Measurements from ENCODE around the gene CCDC51. TPM values are rescaled to one million over a fixed set of nuclear protein-coding genes. Genes with fewer than 3 reads are reported as not detected.

Gene CCDC51
- total and polyA plus RNA-seq, 2 experiments from 2014 or later: 18.6 to 31.4 TPM

DNA sequence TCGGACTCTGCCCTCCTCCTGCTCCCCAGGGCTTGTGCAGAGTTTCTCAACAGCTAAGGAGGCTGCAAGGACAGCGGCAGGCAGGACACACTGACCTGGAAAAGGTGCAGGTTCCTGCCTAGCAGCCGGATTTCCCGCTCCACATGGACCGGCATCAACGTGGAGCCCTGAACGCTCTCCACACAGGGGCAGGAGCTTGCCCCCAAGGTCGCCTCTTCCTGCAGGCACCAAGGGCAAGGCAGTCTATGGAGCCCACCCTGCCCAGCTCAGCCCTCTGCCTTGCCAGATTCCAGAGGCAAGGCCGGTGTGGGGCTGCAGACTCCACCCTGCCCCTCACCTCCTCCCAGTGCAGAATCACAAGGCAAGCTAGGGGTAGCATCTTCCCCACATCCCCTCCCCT is 20.8 kb downstream of the CCDC51 start:
- Histone ChIP-seq H3K36me3 (peaks cover 11% of the 10 kb centered on the region), H3K27me3 (no peaks in the 10 kb centered on the region), H3K27ac (no peak overlapping the region), H3K4me3 (no peak overlapping the region), H3K9me3 (ENCODE audit: low read depth) (no peaks in the 10 kb centered on the region), H3K4me1 (ENCODE audit: low read depth) (no peaks in the 10 kb centered on the region)
- no peak for DNase-seq (ENCODE audit: low read depth in 1 of 2, low spot score in 1 of 2)
- no peak for TF ChIP-seq CTCF (IDR thresholded peaks at IDR 0.05; ENCODE audit: low read depth, low read length)

- no peak for TF ChIP-seq CTCF (IDR thresholded peaks at IDR 0.05; ENCODE audit: low read depth, low read length)
- no peaks in the 10 kb centered on the region for H3K27me3 ChIP-seq
- peaks cover 11% of the 10 kb centered on the region for H3K36me3 ChIP-seq
Measured at GRCh38 chr3:48418651-48419050, 21.3 kb downstream of the CCDC51 start.

DNA sequence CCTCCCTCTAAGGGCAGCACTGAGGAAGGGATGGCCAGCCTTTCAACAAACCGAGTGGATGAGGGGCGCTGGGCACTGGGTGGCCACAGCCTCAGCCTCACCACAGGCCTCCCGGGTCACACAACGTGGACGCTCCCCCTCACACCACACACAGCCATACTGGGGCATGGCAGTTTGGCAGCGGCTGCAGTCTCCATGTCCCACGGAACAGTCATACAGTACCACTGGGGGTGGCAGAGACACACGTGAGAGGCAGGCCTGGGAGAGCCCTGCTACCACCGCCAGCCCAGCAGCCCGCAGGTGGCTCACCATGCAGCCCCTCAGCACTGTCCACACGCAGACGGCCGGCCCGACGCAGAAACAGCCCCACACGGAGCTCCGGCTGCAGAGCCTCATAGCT is 21.8 kb downstream of the CCDC51 start:
- TF ChIP-seq CTCF (IDR thresholded peaks at IDR 0.05; ENCODE audit: low read depth, low read length): no peak
- H3K36me3 ChIP-seq: peaks cover 11% of the 10 kb centered on the region

More at GRCh38 chr3:48418651-48419050, 21.3 kb downstream of the CCDC51 start:
- no peak overlapping the region for H3K4me3 ChIP-seq
- no peaks in the 10 kb centered on the region for H3K4me1 ChIP-seq (ENCODE audit: low read depth)
- no peaks in the 10 kb centered on the region for H3K9me3 ChIP-seq (ENCODE audit: low read depth)
- no peak overlapping the region for H3K27ac ChIP-seq
- no peak for DNase-seq (ENCODE audit: low read depth in 1 of 2, low spot score in 1 of 2)

DNA sequence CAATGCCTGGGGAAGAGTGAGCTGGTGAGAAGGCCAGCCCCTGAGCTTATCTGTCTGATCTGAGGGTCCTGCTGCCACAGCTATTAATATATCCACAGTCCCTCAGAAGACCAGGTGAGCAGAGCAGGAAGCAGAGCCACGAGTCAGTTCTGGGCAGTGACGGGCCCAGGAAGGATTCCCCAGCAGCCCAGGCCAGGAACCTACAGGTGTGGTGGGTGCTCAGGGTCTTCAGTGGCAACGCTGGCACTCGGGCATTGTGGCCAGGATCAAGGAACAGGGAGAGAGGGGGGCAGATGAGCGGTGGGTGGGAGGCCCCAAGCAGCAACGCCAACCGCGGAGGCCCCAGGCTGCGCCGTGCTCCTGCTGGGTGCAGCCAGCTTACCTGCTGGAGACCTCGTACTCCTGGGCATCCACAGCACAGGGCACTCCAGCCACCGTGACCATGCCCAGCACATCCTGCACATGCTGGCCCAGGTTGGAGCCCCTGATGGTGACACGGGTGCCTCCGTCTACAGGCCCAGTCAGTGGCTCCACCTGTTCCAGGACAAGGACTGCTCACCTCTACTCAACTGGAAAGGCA is 22.3 kb downstream of the CCDC51 start:
- H3K36me3 ChIP-seq: peaks cover 11% of the 10 kb centered on the region
- H3K4me3 ChIP-seq: no peak overlapping the region
- DNase-seq (ENCODE audit: low read depth in 1 of 2, low spot score in 1 of 2): no peak
- H3K9me3 ChIP-seq (ENCODE audit: low read depth): no peaks in the 10 kb centered on the region
- H3K27me3 ChIP-seq: no peaks in the 10 kb centered on the region
- H3K27ac ChIP-seq: no peak overlapping the region
- TF ChIP-seq CTCF (IDR thresholded peaks at IDR 0.05; ENCODE audit: low read depth, low read length): no peak
- no peaks in the 10 kb centered on the region for H3K4me1 ChIP-seq (ENCODE audit: low read depth)

More for the DNA sequence above, 21.8 kb downstream of the CCDC51 start:
- Histone ChIP-seq H3K9me3 (ENCODE audit: low read depth) (no peaks in the 10 kb centered on the region), H3K4me1 (ENCODE audit: low read depth) (no peaks in the 10 kb centered on the region), H3K27me3 (no peaks in the 10 kb centered on the region), H3K27ac (no peak overlapping the region), H3K4me3 (no peak overlapping the region)
- no peak for DNase-seq (ENCODE audit: low read depth in 1 of 2, low spot score in 1 of 2)

DNA sequence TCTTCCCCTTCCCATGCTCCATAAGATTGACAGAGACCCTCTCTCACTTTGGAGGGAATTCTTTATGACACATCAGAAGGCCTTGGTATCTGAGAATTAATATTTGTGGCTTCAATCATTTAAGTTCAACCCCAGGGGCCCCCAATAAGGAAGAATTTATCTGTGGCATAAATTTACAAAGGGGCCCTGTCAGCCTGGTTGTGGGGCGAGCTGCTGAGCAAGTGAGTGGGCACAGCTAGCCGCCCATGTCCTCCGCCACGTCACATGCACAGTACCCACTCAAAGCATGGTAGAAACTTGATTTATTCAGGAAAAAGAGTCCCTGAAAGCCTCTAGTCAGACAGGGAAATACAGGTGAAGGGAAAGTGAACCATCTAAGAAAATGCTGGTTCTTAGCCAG is 23.4 kb downstream of the CCDC51 start:
- Histone ChIP-seq H3K36me3 (peaks cover 15% of the 10 kb centered on the region), H3K4me1 (ENCODE audit: low read depth) (no peaks in the 10 kb centered on the region)
- TF ChIP-seq CTCF (IDR thresholded peaks at IDR 0.05; ENCODE audit: low read depth, low read length): no peak

More for the DNA sequence above, 23.4 kb downstream of the CCDC51 start:
- Histone ChIP-seq H3K27me3 (no peaks in the 10 kb centered on the region), H3K9me3 (ENCODE audit: low read depth) (no peaks in the 10 kb centered on the region), H3K4me3 (no peak overlapping the region), H3K27ac (no peak overlapping the region)
- DNase-seq (ENCODE audit: low read depth in 1 of 2, low spot score in 1 of 2): no peak
